ENCODE measurements around the gene TBX4. TPM values are rescaled to one million over a fixed set of nuclear protein-coding genes. Genes with fewer than 3 reads are reported as not detected.

Gene TBX4
- total and polyA plus RNA-seq, 9 of the 15 experiments (the other 6 are each of a cell fraction or from before 2014, with no cell fraction given): not detected

GRCh38 chr17:61495161-61495857, 43.1 kb downstream of the TBX4 start:
- Histone ChIP-seq H3K9ac (ENCODE audit: insufficient read depth in 1 of 2, low read depth in 2 of 2, low read length in 2 of 2) (no peak overlapping the region; a peak in 1 of 4 replicates), H3K9me3 (replicated peaks; ENCODE audit: control insufficient read depth, insufficient read depth, low read depth, low read length) (no peaks in the 10 kb centered on the region), H3K36me3 (ENCODE audit: control insufficient read depth, insufficient read depth, low read length) (no peaks in the 10 kb centered on the region), H3K4me3 (no peak overlapping the region), H3K79me2 (ENCODE audit: control insufficient read depth, insufficient read depth, low read length) (no peaks in the 10 kb centered on the region), H2AFZ (ENCODE audit: low read depth, low read length) (peak overlapping the region; percentile 46; the same call in 1 of the 2 replicates), H3K4me1 (replicated peaks in 1 of 2; ENCODE audit: control insufficient read depth in 2 of 2, insufficient read depth in 2 of 2, low read length in 2 of 2) (no peaks in the 10 kb centered on the region; a peak in 1 of 5 replicates), H4K20me1 (replicated peaks; ENCODE audit: control insufficient read depth, insufficient read depth, low read length) (no peaks in the 10 kb centered on the region), H3K9me1 (ENCODE audit: control insufficient read depth, insufficient read depth, low read length) (no peaks in the 10 kb centered on the region), H3K27me3 (ENCODE audit: control insufficient read depth in 2 of 2, insufficient read depth in 2 of 2, low read length in 2 of 2) (peaks cover 16 to 49% of the 10 kb centered on the region in 2 experiments), H3K27ac (ENCODE audit: extremely low read depth, low read depth, low read length) (no peak overlapping the region), H3K4me2 (ENCODE audit: insufficient read depth, low read length) (peak overlapping the region; percentile 24; the same call in 1 of the 2 replicates)
- WGBS (ENCODE audit: insufficient coverage, low coverage, missing lambda C conversion rate): 7% methylated on average over 23 of the region's 23 CpGs
- BruUV-seq (replicated peaks): no TSS peak
- FAIRE-seq: no peak
- ATAC-seq: no peak
- intact Hi-C loops (cut with micrococcal nuclease) (no loop called here), in situ Hi-C loops (cut with MboI) (no loop called here)
- DNase-seq (ENCODE audit: extremely low read depth in 1 of 4, low spot score in 3 of 4): peak in 2 of 4 experiments; percentile 26 to 27
- ChIA-PET CTCF (ENCODE audit: low intra/inter-chr PET ratio) (no interaction called here), POLR2A (interaction anchor here (1.1 kb wide), 2 partner anchors 11 to 16 kb away, joined by 3 to 4 read pairs; no protein-coding TSS in a partner anchor)
- TF ChIP-seq FOXO4 (CRISPR knock-in tag; IDR thresholded peaks at IDR 0.05): no peak
- TF ChIP-seq CTBP1 (IDR thresholded peaks at IDR 0.05; ENCODE audit: borderline replicate concordance): no peak
- no peak for TF ChIP-seq MLLT1 (IDR thresholded peaks at IDR 0.05)
- TF ChIP-seq MYNN (IDR thresholded peaks at IDR 0.05): no peak
- no peak for TF ChIP-seq MYNN (CRISPR knock-in tag; IDR thresholded peaks at IDR 0.05)
- TF ChIP-seq MXD1 (CRISPR knock-in tag; IDR thresholded peaks at IDR 0.05; ENCODE audit: borderline replicate concordance, poor library complexity, severe bottlenecking): no peak
- no peak for TF ChIP-seq ZNF282 (CRISPR knock-in tag; IDR thresholded peaks at IDR 0.05)
- peak in 1 of 3 experiments; percentile 67; a peak in 1 of 6 replicates for TF ChIP-seq ZBTB11 (CRISPR knock-in tag; IDR thresholded peaks at IDR 0.05)
- TF ChIP-seq JUND (IDR thresholded peaks at IDR 0.05; ENCODE audit: borderline replicate concordance, low read depth, low read length): peak; percentile 64
- peak; percentile 47; the same call in 1 of the 3 replicates for TF ChIP-seq JUND (tag; IDR thresholded peaks at IDR 0.05; ENCODE audit: borderline replicate concordance, low read depth, low read length)
- no peak for TF ChIP-seq E2F4 (CRISPR knock-in tag; IDR thresholded peaks at IDR 0.05; ENCODE audit: low read depth)
- TF ChIP-seq ZBTB8A (IDR thresholded peaks at IDR 0.05; ENCODE audit: partially characterized antibody): no peak

Measured in K562 (cell line).